Activated T-cell treated with anti-CD3 and anti-CD28 coated beads, Interleukin-2, amount 50 U/mL, for 48 hours (primary cell): Measurements from ENCODE around the gene OSBPL2.

Experiments used
- DNase-seq, 2 experiments: peaks; one replicate each; pipeline ENCODE4 v3.0.0-alpha.2; 2020

Gene OSBPL2

DNA sequence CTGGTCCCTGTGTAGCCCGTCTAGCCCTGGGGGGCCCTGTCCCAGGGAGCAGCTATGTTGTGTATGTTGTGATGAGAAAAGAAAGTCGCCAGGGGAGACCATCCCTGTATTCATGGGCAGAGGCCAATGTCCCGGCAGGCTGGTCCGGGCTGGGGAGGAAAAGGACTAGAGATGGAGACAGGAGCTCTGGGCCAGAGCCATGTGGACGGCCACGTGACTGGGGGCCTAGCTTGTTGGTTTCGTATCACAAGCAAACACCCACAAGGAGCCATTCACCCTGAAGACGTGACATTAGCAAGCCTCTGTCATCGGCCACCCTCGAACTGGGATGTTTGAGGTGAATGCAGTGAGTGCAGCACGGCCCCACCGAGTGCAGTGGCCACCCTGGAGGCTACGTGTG is 15.3 kb upstream of the OSBPL2 start:
- DNase-seq: no peak

DNA sequence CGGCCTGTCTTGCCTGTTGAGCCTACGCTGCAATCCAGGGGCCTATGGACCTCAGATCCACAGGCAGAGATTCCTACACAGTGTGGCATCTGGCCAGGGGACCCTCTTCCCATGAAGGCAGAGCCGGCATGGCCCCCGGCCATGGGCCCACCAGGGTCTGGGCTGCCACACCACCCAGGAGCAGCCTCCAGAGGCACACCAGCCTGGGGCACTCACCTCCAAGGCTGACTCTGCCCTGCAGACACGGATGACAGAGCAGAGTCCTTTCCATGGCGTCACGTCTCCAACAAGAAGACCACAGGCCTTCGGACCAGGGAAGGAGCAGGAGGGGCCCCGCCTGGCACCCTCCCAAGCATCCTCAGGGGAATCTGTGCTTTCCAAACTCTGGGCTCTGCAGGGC is 14.8 kb upstream of the OSBPL2 start:
- DNase-seq: no peak

DNA sequence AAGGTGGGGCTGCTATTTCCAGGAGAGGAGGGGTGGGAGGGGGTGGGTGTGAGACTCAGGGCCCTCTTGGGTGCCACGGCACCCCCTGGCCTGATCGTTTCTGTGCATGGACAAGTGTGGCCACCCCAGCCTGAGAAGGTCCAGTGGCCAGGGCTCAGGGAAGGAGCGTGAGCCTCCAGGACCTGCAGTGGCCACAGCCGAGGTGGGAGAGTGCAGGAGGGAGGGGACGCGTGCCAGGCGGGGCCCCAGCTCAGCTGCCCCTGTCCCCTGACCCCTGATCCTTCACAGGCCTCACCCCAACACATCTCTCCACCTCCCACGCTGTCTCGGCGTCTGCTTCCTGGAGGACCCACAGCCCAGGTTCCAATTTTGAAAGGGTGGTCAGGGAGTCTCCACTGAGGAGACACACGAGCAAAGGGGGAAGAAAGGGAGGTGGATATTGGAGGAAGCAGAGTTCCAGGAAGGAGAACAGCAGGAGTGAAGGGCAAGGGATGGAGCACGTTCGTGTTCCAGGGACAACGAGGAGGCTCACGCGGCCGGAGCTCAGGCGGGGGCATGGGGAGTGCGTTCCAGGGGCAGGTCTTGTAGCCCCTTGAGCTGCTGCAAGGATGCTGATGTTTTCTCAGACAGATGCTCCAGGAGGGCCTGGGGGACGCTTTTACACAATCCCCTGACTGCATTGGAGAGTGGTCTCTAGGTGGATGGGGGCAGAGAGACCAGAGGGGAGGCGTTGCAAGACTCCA is 14.0 kb upstream of the OSBPL2 start:
- DNase-seq: no peak

DNA sequence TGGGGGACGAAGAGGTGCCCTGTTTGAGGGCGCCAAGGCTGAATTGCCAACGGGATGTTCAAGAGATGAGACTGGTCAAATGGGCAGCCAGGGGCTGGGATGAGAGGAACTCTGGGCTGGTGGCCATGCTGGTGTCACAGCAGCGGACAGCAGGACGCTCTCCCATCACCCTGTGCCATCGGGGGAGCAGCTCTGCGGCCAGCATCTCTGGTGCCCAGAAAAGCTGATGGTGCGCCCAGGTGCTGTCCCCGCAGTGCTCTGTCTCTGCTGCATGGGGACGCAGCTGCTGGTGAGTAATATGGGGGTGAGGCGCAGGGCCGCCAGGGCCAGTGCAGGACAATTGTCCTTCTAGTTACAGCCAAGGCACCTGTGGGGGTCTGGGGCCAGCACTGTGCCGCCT is 13.3 kb upstream of the OSBPL2 start:
- DNase-seq: no peak

DNA sequence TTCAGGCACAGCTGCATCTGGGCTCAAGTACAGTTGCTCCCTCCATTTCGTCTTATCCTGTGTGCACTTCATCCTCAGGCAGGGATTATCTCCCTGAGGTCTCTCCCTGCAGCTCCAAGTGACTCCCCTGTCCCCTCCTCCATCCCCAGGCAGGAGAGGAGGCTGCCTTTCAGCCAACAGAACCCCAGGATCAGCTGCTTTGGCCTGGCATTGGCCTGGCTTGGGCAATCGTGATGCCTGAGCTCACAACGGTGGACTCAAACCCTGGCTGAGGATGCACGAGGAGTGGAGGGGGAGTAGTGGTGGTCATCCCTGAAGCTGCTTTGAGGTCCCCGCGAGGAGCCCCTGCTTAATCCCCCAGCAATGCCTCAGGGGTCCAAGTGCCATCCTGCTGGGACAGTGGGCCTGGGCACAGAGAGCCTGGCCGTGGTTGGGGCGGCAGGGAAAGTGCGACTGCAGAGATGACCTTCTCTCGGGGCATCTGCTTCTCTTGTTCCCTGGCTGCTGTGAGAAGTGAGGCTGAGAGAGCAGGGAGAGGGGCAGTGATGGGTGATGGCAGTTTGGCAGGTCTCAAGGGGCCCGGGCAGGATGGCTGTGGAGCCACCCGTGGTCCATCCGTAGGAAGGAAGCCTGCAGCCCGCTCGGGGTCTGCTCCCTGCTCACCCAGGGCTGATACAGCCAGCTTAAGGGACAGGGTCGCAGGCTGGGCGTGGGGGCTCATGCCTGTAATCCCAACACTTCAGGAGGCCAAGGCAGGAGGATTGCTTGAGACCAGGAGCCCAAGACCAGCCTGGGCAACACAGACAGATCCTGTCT is 12.3 kb upstream of the OSBPL2 start:
- no peak for DNase-seq

DNA sequence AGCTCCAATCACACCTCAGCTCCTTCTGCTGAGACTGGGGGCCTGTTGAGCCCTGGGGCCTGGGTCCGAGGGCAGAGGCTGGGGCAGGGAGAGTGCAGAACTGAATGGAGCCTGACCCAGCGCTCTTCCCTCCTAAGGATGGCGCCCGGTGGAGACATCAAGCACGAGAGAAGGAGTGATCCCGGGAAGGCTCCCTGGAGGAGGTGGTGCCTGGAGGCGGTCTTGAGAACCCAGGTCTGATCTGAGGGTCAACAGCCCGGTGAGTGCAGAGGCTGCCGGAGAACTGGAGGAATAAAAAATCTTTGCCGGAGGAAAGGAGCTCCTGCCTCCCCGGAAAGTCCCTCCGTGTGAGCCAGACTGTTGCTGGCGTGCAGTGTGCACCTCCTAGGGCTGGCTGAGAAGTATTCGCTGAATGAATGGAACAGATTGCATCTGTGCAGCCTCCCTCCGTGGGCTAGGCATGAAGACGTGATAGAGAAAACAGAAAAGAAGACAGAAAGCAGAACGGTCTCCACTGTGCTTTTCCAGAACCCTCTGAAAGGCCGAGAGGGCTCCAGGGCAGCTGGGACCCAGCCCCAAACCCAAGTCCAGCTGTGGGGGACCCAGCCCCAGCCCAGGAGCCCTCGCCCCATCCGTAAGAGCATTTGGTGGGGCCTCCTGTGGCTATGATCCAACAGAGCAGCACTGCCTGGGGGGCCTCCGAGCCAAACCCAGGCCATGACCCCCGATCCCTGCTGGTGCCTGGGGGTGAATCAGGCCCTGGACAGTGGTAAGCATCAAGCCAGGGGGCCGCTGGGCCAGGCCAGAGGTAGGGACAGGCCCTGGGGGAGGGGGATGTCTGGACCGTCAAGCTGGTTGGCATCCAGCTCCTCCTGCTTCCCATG is 11.4 kb upstream of the OSBPL2 start:
- DNase-seq: no peak

DNA sequence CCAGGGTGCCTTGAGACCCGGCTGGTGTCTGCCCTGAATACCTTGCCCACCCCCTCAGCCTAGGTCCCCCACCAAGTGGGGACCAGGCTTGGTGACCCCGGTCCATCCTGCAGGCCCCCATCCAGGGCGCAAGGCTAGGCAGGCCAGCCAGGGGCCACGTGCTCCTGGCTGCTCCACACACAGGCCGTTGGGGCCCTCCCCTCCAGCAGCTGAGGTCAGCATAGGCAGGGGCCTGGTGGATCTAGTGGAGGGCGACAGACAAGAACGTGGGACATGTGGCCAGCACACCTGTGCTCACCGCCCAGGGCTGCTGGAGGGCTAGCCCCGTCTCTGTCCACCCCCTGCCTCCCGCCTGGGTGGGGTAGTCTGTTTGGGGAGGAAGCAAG is 10.7 kb upstream of the OSBPL2 start:
- DNase-seq: no peak

DNA sequence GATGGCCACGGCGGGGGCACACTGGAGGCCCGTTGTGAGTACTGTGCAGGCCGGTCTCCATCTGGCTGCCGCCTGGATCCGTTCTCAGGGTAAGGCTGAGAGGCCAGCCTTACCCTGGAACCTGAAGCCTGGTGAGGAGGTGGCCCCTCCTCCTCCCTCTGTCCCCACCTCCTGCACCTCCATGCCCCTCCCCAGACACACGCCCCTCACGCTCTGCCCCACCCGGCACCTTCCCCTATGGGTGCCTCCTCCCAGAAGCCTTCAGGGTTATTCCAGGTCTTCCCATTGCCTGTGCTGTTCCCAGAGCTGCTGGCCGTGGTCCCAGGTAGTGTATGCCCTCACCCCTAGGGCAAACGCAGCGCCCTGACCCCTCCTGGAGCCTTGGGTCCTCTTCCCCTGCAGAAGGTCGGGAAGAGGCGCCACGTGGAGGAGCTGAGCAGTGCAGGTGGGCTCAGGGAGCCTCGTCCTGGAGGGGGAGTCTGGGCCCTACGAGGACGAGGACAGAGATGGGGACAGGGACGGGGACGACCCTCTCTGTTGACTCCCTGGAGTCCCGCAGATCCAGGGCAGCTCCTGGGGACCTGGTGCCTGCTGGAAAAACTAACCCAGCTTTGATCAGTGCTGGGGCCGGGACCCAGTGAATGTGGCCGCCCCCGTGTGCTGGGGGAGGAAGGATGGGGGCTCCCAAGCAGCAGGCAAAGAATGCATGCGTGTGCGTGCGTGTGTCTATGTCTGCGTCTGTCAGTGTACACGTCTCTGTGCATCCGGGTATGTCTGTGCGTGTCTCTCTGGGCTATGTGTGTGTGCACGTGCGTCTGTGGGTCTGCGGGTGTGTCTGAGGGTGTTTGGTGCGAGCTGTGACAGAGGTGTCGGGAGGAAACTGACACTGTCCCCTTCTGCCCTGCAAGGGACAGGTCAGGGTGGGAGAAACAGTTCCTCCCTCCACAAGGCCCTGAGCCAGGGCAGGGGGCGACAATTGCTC is 10.1 kb upstream of the OSBPL2 start:
- DNase-seq: no peak

DNA sequence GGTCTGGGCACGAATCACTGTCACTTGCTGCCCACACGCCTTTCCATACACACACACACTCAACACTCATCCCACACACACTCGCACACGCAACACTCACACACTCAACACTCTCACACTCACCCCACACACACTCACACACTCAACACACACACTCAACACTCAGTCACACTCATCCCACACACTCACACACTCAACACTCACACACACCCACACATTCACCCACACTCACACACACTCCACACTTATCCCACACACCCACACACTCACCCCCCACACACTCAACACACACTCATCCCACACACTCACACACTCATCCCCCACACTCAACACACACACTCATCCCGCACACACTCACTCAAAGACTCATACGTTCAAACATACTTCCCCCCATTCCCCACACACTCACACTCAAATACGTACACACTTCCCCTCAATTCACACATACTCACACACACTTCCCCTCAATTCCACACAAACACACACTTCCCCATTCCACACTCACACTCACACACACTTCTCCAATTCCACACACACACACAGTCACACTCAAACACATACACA is 9.3 kb upstream of the OSBPL2 start:
- no peak for DNase-seq

DNA sequence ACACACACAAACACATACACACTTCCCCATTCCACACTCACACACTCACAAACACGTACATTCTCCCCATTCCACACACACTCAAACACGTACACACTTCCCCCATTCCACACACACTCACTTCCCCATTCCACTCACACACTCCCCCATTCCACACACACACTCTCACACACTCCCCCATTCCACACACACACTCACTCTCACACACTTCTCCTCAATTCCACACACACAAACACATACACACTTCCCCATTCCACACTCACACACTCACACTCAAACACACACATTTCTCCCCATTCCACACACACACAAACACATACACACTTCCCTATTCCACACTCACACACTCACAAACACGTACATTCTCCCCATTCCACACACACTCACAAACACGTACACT is 8.7 kb upstream of the OSBPL2 start:
- DNase-seq: no peak

DNA sequence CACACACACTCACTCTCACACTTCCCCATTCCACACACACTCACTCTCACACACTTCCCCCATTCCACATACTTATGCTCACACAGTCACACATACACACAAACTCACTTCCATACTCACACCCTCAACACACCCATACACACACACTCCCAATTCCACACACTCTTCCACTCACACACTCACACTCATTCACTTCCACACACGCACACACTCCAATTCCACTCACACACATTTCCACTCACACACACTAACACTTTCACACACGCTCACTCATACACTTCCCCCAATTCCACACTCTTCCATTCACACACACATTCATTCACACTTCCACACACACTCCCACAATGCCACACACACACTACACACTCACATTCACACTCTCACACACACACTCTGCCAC is 8.0 kb upstream of the OSBPL2 start:
- no peak for DNase-seq

DNA sequence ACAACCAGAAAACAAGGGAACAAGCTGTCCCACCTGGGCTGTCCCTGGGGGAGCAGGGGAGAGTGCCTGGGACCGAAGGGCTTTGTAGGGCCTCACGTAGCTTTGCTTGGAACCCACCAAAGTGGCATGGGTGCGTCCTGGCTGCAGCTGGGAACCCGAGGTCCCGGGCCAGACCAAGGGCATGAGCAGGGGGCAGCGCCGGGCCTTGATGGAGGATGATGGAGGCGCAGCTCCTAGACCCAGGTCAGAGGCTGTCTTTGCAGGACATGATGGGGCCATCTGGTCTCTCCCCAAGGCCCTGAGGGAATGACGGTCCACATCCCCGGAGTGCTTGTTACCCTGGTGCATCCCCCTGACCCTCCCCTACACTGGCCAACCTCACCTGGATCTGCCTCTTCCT is 7.6 kb upstream of the OSBPL2 start:
- no peak for DNase-seq

DNA sequence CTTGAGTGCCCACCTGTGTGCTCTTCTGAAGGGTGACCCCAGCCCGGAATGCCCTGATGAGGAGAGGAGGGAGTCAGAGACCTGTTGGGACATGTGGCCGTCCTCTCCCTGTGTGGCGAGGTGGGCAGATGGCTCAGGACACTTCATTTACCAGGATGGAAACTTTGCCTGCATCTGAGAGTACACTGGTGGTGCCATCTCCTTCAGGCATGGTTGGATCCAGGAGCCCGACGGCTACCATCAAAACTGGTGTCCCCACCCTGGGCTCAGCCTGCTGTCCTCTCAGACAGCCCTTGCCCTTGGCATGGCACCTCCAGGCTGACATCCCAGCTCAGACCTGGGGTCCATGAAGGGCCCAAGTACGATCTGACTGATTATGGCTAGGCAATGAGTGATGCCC is 7.0 kb upstream of the OSBPL2 start:
- no peak for DNase-seq

DNA sequence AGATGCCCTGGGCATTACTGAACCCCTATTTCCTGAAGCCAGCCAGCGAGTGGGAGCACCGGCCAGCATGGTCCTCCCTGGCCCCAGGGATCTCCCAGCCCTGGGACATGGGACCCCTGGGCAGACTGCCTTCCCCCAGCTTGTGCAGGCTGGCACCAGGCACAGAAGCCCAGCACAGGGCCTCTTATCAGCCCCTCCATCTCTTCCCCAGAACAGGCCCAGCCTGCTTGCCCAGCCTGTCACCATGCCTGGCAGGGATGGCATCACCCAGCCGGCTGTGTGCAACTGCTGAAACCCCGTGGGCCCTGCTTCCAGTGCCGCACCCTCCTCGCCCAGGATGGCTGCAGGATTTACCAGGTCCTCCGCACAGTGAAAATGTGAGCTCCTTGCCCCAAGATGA is 6.1 kb upstream of the OSBPL2 start:
- DNase-seq: no peak

DNA sequence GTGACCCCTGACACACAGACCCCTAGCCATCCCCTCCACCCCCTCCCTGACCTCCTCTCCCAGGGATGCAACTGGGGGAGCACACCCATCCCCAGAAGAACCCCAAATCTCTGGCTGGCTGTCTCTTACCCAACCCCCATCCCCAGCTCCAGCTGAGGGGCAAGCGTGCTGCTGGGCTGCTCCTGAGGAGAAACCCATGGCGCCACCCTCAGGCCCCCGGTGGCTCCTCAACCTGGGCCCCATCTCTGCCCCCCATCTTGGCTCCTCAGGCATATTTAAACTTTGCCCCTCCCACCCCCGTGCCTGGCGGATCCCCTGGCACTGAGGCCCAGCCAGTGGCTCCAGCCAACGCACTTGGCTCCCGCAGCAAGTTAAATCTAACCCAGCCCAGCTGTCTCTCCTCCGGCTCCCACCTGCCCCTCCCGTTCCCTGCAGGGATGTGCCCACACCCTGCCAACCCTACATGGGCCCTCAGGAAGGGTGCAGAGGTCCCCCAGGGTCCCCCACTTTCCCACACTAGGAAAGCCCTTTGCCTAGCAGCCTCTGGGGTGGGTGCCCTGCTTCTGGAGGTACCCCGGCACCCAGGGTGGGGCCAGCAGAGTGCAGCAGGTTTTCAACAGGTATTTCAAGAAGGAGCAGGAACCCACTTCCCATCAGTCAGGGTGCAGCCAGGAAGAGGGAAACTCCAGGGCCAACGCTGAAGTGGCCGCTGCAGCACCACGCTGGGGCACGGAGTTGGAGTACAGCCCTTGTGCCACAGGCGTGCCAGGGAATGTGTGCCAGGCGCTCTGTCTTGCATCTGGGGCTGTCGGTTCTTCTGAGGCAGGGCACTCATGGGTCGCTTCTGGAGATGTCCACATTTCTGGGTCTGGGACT is 5.3 kb upstream of the OSBPL2 start:
- DNase-seq: no peak

DNA sequence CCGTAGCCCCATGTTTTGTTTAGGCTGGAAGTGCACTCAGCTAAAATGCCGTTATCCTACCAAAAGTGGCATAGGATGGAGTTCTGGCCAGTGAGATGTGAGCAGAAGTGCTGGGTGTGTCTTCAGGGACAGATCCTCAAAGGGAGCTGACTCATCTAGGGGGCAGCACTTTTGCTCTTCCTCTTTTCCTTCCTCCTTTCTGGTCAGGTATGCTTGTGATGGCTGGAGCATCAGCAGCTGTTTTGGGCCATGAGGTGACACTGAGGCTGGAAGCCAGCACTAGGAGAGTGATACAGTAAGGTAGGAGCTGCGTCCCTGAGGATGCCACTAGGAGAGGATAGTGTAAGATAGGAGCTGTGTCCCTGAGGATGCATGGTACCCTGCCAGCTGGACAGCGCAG is 4.6 kb upstream of the OSBPL2 start:
- no peak for DNase-seq

DNA sequence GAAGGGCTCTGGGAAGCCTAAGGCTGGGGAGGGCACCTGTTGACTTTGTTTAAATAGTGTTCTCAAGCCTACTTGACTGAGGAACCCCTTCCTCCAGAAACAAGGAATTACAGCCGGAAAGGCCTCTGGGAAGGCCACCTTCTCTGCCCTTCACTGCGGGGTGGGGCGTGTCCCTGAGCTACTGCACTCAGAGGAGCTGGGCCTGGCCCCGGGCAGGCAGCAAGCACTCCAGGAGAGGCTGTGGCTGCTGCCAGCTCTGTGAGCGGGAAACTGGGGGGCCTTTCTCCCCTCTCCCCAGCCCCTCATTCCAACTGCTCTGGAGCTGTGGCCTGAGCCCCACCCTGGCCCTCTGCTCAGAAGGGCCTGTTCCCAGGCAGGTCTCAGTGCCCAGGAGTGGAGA is 4.0 kb upstream of the OSBPL2 start:
- DNase-seq: no peak

DNA sequence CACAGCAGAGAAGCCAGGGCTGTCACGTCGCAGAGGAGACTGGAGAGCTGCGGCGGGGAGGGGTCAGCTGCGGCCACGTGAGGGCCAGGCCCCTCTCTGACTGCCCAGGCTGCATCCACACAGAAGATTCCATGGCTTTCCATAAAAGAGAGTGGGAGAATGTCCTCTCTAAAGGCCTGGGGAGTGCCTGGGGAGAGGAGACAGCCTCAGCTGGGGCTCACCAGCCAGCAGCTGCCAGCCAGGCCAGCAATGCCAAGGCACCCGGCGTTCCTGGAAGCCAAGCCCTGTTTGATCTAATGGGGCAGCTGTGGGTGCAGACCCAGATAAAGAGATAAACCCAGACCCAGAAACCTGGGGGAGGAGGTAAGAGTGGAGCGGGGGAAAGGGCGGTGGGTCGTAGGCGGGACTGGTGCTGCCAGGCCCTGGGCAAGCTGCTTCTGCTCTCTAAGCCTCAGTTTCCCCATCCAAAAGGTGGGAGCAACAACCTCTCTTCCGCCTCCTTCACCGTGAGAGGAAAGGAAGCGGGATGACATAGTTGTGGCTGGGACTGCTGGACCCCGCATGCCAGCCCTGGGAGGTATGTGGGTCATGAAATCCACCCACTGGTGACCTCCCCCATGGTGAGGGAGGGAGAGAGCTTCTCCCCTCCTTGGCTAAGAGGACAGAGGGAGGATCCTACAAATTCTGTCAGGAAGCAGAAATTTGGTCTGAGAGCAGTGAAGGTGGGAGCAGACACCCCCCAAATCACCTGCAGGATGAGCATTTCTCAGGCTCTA is 3.1 kb upstream of the OSBPL2 start:
- no peak for DNase-seq

DNA sequence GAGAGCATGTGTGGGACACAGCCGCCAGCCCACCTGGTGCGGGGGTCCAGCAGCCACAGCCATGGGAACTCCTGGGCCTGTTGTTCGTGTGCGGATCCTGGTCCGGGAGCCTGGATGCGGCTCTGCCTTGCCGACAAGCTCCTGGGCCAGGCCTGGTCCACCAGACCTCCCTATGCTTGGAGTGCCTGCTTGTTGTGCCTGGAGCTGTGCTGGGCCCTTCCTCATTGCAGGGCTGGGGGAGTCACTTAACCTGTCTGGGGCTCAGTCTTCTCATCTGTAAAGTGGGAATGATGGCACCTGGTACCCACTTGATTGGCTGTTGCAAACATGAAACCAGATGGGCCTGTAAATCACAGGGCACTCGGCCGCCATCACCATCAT is 2.6 kb upstream of the OSBPL2 start:
- no peak for DNase-seq

DNA sequence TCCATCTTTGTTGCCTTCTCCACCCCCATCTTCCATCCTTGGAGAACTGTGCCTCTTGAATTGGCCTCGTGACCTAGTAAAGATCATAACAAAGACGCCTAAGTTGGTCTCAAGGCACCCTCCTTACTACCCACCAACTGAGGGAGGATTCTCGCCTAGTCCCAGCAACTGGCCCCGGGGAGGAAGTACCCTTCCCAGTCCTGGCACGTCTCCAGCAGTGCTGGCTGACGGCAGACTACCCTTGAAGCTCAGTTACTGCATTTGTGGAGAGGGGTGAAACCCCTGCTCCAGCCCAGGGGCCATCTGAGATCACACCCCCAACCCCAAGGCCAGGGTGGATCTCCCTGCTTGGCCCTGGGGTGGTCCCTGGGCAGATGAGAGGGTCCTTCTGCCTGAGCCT is 2.1 kb upstream of the OSBPL2 start:
- DNase-seq: no peak
